A673 (cell line): ENCODE data around the gene TRIM74. TPM values are rescaled to one million over a fixed set of nuclear protein-coding genes. Genes with fewer than 3 reads are reported as not detected.

Experiments
- BruUV-seq: library from RNA; stranded (reverse); fragments of 400-500 nt; replicated peaks from 2 replicates; lab custom pipeline; 2021; lab: Mats Ljungman, UMichigan
- CTCF ChIA-PET: fragments of 300-600 bp; sonication (Branson Sonifier 250); formaldehyde crosslinking; loops from one replicate; lab custom pipeline; 2022; ENCODE audit warnings: antibody characterized with exemption; lab: Charles Lee
- POLR2A ChIA-PET: fragments of 300-600 bp; sonication (Branson Sonifier 250); formaldehyde crosslinking; loops from one replicate; lab custom pipeline; 2022; ENCODE audit warnings: antibody characterized with exemption; ENCODE audit not compliant: low non-redundant PET; lab: Charles Lee
- DNase-seq: peaks from one replicate; pipeline ENCODE4 v3.0.0-alpha.2; 2015; ENCODE audit warnings: low spot score
- H3K27ac ChIP-seq: fragments of 200-600 bp; sonication (generic); 2 replicates; pipeline ENCODE4 v1.5.1; 2016; ENCODE audit warnings: mixed run types, low read depth, mild to moderate bottlenecking, mixed read lengths, antibody characterized with exemption, low read length; ENCODE audit not compliant: poor library complexity, severe bottlenecking
- H3K27me3 ChIP-seq: fragments of 200-600 bp; sonication (generic); replicated peaks from 2 replicates; pipeline ENCODE4 v1.6.1; 2017; ENCODE audit warnings: mixed run types, low read depth, mild to moderate bottlenecking, mixed read lengths, antibody characterized with exemption, low read length; ENCODE audit not compliant: insufficient read depth, poor library complexity
- H3K36me3 ChIP-seq: fragments of 200-600 bp; sonication (generic); 2 replicates; pipeline ENCODE4 v1.6.1; 2016; ENCODE audit warnings: mixed run types, mild to moderate bottlenecking, mixed read lengths, antibody characterized with exemption, low read length; ENCODE audit not compliant: insufficient read depth, poor library complexity, severe bottlenecking
- H3K4me1 ChIP-seq: fragments of 200-600 bp; sonication (generic); 2 replicates; pipeline ENCODE4 v1.6.1; 2017; ENCODE audit warnings: mixed run types, mild to moderate bottlenecking, mixed read lengths, antibody characterized with exemption, low read length; ENCODE audit not compliant: insufficient read depth, poor library complexity, severe bottlenecking
- H3K4me3 ChIP-seq: fragments of 200-600 bp; sonication (generic); 2 replicates; pipeline ENCODE4 v1.5.1; 2016; ENCODE audit warnings: low read depth, mixed run types, mild to moderate bottlenecking, mixed read lengths, low read length; ENCODE audit not compliant: poor library complexity, severe bottlenecking
- H3K9me3 ChIP-seq: fragments of 200-600 bp; sonication (generic); 2 replicates; pipeline ENCODE4 v1.6.1; 2016; ENCODE audit warnings: mixed run types, low read depth, mild to moderate bottlenecking, mixed read lengths, antibody characterized with exemption, low read length; ENCODE audit not compliant: poor library complexity, severe bottlenecking
- CTCF ChIP-seq: fragments of 300-800, 200-600 bp; sonication (generic); conservative IDR thresholded peaks from 2 replicates; pipeline ENCODE4 v1.5.1; 2017; ENCODE audit warnings: low read depth, mild to moderate bottlenecking, antibody characterized with exemption, low read length, moderate library complexity, mixed read lengths
- EZH2 ChIP-seq: fragments of 200-600 bp; sonication (generic); IDR thresholded peaks from 2 replicates; pipeline ENCODE4 v1.6.1; 2017; ENCODE audit warnings: borderline replicate concordance, low read depth, mild to moderate bottlenecking, mixed read lengths, antibody characterized with exemption, low read length; ENCODE audit not compliant: poor library complexity, severe bottlenecking
- intact Hi-C: fragments of 100-400 bp; cut with micrococcal nuclease; formaldehyde crosslinking; loops from one replicate; pipeline ENCODE4 v1.10.0; 2022; ENCODE audit not compliant: unreplicated experiment
- total RNA-seq: library from RNA; stranded (reverse); gene quantifications from 2 replicates; pipeline ENCODE4 v1.2.3, GENCODE V29; 2021

TRIM74 gene
- total RNA-seq, 1 experiment from 2014 or later: not detected

- Histone ChIP-seq H3K4me1 (peaks cover 4% of the 10 kb centered on the region), H3K36me3 (peaks cover 41% of the 10 kb centered on the region), H3K4me3 (peak overlapping the region; percentile 82), H3K27me3 (no peaks in the 10 kb centered on the region), H3K27ac (peak overlapping the region; percentile 93), H3K9me3 (no peaks in the 10 kb centered on the region)
- no peak for TF ChIP-seq CTCF
- TF ChIP-seq EZH2: no peak
- no TSS peak for BruUV-seq
- POLR2A ChIA-PET: no interaction called here
- intact Hi-C loops: loop anchor here (2.0 kb wide), 1 partner anchor 97 kb away; the partner anchor contains the start of gene TYW1B
- CTCF ChIA-PET: no interaction called here
- DNase-seq: peak; percentile 21
These were observed 43.6 kb downstream of the TRIM74 start for GRCh38 chr7:72925546-72926120.

GRCh38 chr7:72924733-72925545, 44.3 kb downstream of the TRIM74 start, which contains the start of gene POM121:
Gene POM121 (plus strand): TSS chr7:72925095. CDS start chr7:72925122, 27 bp downstream.
- no TSS peak for BruUV-seq
- intact Hi-C loops: loop anchor here (2.0 kb wide), 1 partner anchor 96 kb away; the partner anchor contains the start of gene TYW1B
- CTCF ChIA-PET: no interaction called here

GRCh38 chr7:72924386-72924732, 44.9 kb downstream of the TRIM74 start:
- no peak for DNase-seq
- intact Hi-C loops: loop anchor here (2.0 kb wide), 1 partner anchor 96 kb away; the partner anchor contains the start of gene TYW1B
- ChIA-PET CTCF (no interaction called here), POLR2A (no interaction called here)
- Histone ChIP-seq H3K9me3 (no peaks in the 10 kb centered on the region), H3K4me1 (peaks cover 4% of the 10 kb centered on the region), H3K36me3 (peaks cover 28% of the 10 kb centered on the region), H3K27me3 (no peaks in the 10 kb centered on the region), H3K4me3 (peak overlapping the region; percentile 82), H3K27ac (peak overlapping the region; percentile 93)
- TSS peak; percentile 98 for BruUV-seq
- TF ChIP-seq CTCF (no peak), EZH2 (no peak)

More at GRCh38 chr7:72924733-72925545, 44.3 kb downstream of the TRIM74 start, which contains the start of gene POM121:
- POLR2A ChIA-PET: no interaction called here
- Histone ChIP-seq H3K4me1 (peaks cover 4% of the 10 kb centered on the region), H3K27ac (peak within 1 kb of the TSS; percentile 93), H3K36me3 (peaks cover 34% of the 10 kb centered on the region), H3K4me3 (peak within 1 kb of the TSS; percentile 82), H3K27me3 (no peaks in the 10 kb centered on the region), H3K9me3 (no peaks in the 10 kb centered on the region)
- peak; percentile 92 for DNase-seq
- TF ChIP-seq CTCF: no peak
- no peak for TF ChIP-seq EZH2
